IMR-90 (cell line): ENCODE results near the gene P2RY2. TPM values are rescaled to one million over a fixed set of nuclear protein-coding genes. Genes with fewer than 3 reads are reported as not detected.

Experiments
- ATAC-seq: fragments of 200-7000 bp; cut with Tn5 transposase; 2 replicates; pipeline ENCODE4 v1.9.1; 2020; ENCODE audit warnings: low read depth, mild to moderate bottlenecking, moderate library complexity
- BruUV-seq: library from RNA; stranded (reverse); fragments of 400-500 nt; replicated peaks from 2 replicates; lab custom pipeline; 2021; lab: Mats Ljungman, UMichigan
- CTCF ChIA-PET: fragments of 300-600 bp; formaldehyde crosslinking; extraction: SDS; loops from one replicate; lab custom pipeline; 2021; ENCODE audit warnings: antibody characterized with exemption; lab: Yijun Ruan, JAX
- POLR2A ChIA-PET: fragments of 300-600 bp; sonication (Branson Sonifier 250); formaldehyde crosslinking; loops from one replicate; lab custom pipeline; 2022; ENCODE audit warnings: antibody characterized with exemption; ENCODE audit not compliant: unreplicated experiment; lab: Charles Lee
- DNase-seq: peaks from one replicate; pipeline ENCODE4 v3.0.0; 2013
- H2AFZ ChIP-seq: replicated peaks from 2 replicates; pipeline ENCODE3; 2013; ENCODE audit warnings: low read length, mild to moderate bottlenecking; ENCODE audit not compliant: poor library complexity
- H2AK5ac ChIP-seq: 2 replicates; pipeline ENCODE4 v1.6.1; 2013; ENCODE audit warnings: low read depth, low read length, inconsistent platforms
- H2AK9ac ChIP-seq: replicated peaks from 2 replicates; pipeline ENCODE3; 2013; ENCODE audit warnings: mild to moderate bottlenecking, low read depth, low read length, moderate library complexity; ENCODE audit not compliant: poor library complexity
- H2BK120ac ChIP-seq: 2 replicates; pipeline ENCODE4 v1.6.1; 2013; ENCODE audit warnings: low read depth, low read length, inconsistent platforms
- H2BK15ac ChIP-seq: 3 replicates; pipeline ENCODE4 v1.6.1; 2013; ENCODE audit warnings: low read depth, low read length, inconsistent platforms
- H2BK20ac ChIP-seq: 2 replicates; pipeline ENCODE4 v1.6.1; 2013; ENCODE audit warnings: low read depth, mild to moderate bottlenecking, inconsistent platforms, low read length, moderate library complexity
- H2BK5ac ChIP-seq: 2 replicates; pipeline ENCODE4 v1.6.1; 2013; ENCODE audit warnings: mild to moderate bottlenecking, low read depth, low read length, inconsistent platforms; ENCODE audit not compliant: poor library complexity, severe bottlenecking
- H3K14ac ChIP-seq: replicated peaks from 2 replicates; pipeline ENCODE4 v1.6.1; 2013; ENCODE audit warnings: low read depth, low read length, inconsistent platforms
- H3K18ac ChIP-seq: 2 replicates; pipeline ENCODE4 v1.6.1; 2013; ENCODE audit warnings: low read depth, low read length, control low read depth
- H3K23ac ChIP-seq: 2 replicates; pipeline ENCODE4 v1.6.1; 2013; ENCODE audit warnings: low read depth, low read length, inconsistent platforms
- H3K27ac ChIP-seq: 2 replicates; pipeline ENCODE4 v1.5.1; 2013; ENCODE audit warnings: mild to moderate bottlenecking, control low read depth, low read length; ENCODE audit not compliant: insufficient read depth
- H3K27me3 ChIP-seq: 2 replicates; pipeline ENCODE4 v1.6.1; 2013; ENCODE audit warnings: low read length; ENCODE audit not compliant: control insufficient read depth, insufficient read depth
- H3K36me3 ChIP-seq: 2 replicates; pipeline ENCODE4 v1.6.1; 2013; ENCODE audit warnings: low read length, mixed read lengths; ENCODE audit not compliant: control insufficient read depth, insufficient read depth
- H3K4ac ChIP-seq: 2 replicates; pipeline ENCODE4 v1.6.1; 2013; ENCODE audit warnings: low read depth, low read length, inconsistent platforms
- H3K4me1 ChIP-seq: 2 replicates; pipeline ENCODE4 v1.6.1; 2013; ENCODE audit warnings: low read length, mixed read lengths; ENCODE audit not compliant: control insufficient read depth, insufficient read depth
- H3K4me2 ChIP-seq: 2 replicates; pipeline ENCODE4 v1.6.1; 2013; ENCODE audit warnings: low read depth, mild to moderate bottlenecking, control low read depth, low read length, moderate library complexity
- H3K4me3 ChIP-seq: 2 replicates; pipeline ENCODE4 v1.5.1; 2013; ENCODE audit warnings: low read depth, mild to moderate bottlenecking, control low read depth, low read length, moderate library complexity; ENCODE audit not compliant: insufficient read depth
- H3K56ac ChIP-seq: 2 replicates; pipeline ENCODE4 v1.6.1; 2013; ENCODE audit warnings: low read length, inconsistent platforms; ENCODE audit not compliant: insufficient read depth; ENCODE audit errors: extremely low read depth
- H3K79me1 ChIP-seq, 2 experiments: 2 replicates each; pipeline ENCODE4 v1.6.1; 2013; ENCODE audit warnings: low read length in 2 of 2, inconsistent platforms in 1 of 2, low read depth in 1 of 2
- H3K9ac ChIP-seq: 2 replicates; pipeline ENCODE4 v1.6.1; 2013; ENCODE audit warnings: low read depth, low read length, control low read depth
- H3K9me1 ChIP-seq: 2 replicates; pipeline ENCODE4 v1.6.1; 2013; ENCODE audit warnings: low read length, inconsistent platforms; ENCODE audit not compliant: insufficient read depth
- H3K9me3 ChIP-seq: 2 replicates; pipeline ENCODE4 v1.6.1; 2013; ENCODE audit warnings: low read length; ENCODE audit not compliant: control insufficient read depth, insufficient read depth
- H4K20me1 ChIP-seq: 2 replicates; pipeline ENCODE4 v1.6.1; 2013; ENCODE audit warnings: low read length, inconsistent platforms; ENCODE audit not compliant: insufficient read depth
- H4K5ac ChIP-seq: 2 replicates; pipeline ENCODE4 v1.6.1; 2013; ENCODE audit warnings: mild to moderate bottlenecking, low read depth, low read length, control low read depth
- H4K8ac ChIP-seq, 2 experiments: 2 replicates each; pipeline ENCODE4 v1.6.1; 2013; ENCODE audit warnings: low read depth in 2 of 2, low read length in 2 of 2, control low read depth in 1 of 2, inconsistent platforms in 1 of 2
- H4K91ac ChIP-seq: 2 replicates; pipeline ENCODE4 v1.6.1; 2013; ENCODE audit warnings: low read depth, low read length, inconsistent platforms; ENCODE audit not compliant: insufficient read depth
- MXI1 ChIP-seq: IDR thresholded peaks from 2 replicates; pipeline ENCODE4 v1.6.1; 2012; ENCODE audit warnings: low read depth, mild to moderate bottlenecking, low read length, moderate library complexity, borderline replicate concordance
- WGBS, 2 experiments: methylation state at CpG; one replicate each; pipeline versions ENCODE4 v1.1.5 to v1.1.7; 2013; ENCODE audit warnings: missing lambda C conversion rate in 2 of 2; ENCODE audit not compliant: insufficient read length in 1 of 2; ENCODE audit errors: extremely low coverage in 2 of 2; 5-methylcytosine and 5-hydroxymethylcytosine counted together
- dilution Hi-C: fragments of 300-500 bp; cut with HindIII; formaldehyde crosslinking; loops from one replicate; pipeline ENCODE4 v1.14.3; 2018; ENCODE audit warnings: low sequenced_read_pairs; ENCODE audit not compliant: unreplicated experiment
- in situ Hi-C: fragments of 300-500 bp; cut with MboI; formaldehyde crosslinking; loops from 3 replicates; pipeline ENCODE4 v1.14.3; 2019; ENCODE audit warnings: low sequenced_read_pairs, inconsistent platforms, mixed read lengths
- intact Hi-C: fragments of 100-400 bp; cut with micrococcal nuclease; formaldehyde crosslinking; loops from 2 replicates; pipeline ENCODE4 v1.10.0; 2022
- polyA plus RNA-seq, 3 experiments: library from polyadenylated mRNA; depleted of rRNA; stranded (reverse); fragments of >200 nt; gene quantifications; 2 replicates each; pipeline ENCODE4 v1.2.3, GENCODE V29; 2012; ENCODE audit warnings: low replicate concordance in 1 of 3
- total RNA-seq: library from RNA; depleted of rRNA; stranded (reverse); fragments of >200 nt; gene quantifications from 2 replicates; pipeline ENCODE4 v1.2.3, GENCODE V29; 2012

P2RY2 gene
- total and polyA plus RNA-seq, 2 of the 4 experiments (the other 2 are of a cell fraction): not detected

GRCh38 chr11:73274722-73275380 is 56.8 kb downstream of the P2RY2 start:
- Histone ChIP-seq H2AK9ac (no peak overlapping the region), H4K8ac (no peak overlapping the region), H2AK5ac (no peak overlapping the region), H3K36me3 (no peaks in the 10 kb centered on the region), H2AFZ (no peak overlapping the region), H3K9me3 (no peaks in the 10 kb centered on the region), H3K27me3 (peaks cover 26% of the 10 kb centered on the region), H3K9ac (no peak overlapping the region), H4K5ac (no peak overlapping the region), H3K4ac (no peak overlapping the region), H3K4me3 (no peak overlapping the region), H3K56ac (no peak overlapping the region), H2BK5ac (no peak overlapping the region), H3K27ac (no peak overlapping the region), H2BK120ac (no peak overlapping the region), H4K20me1 (no peaks in the 10 kb centered on the region), H3K4me1 (no peaks in the 10 kb centered on the region), H2BK15ac (no peak overlapping the region), H3K14ac (no peak overlapping the region), H2BK20ac (no peak overlapping the region), H3K4me2 (no peak overlapping the region), H3K23ac (no peak overlapping the region; the same call in 1 of the 2 replicates), H3K9me1 (no peaks in the 10 kb centered on the region), H3K18ac (no peak overlapping the region), H4K91ac (no peak overlapping the region), H3K79me1 (no peaks in the 10 kb centered on the region)
- no TSS peak for BruUV-seq
- in situ Hi-C loops (no loop called here), dilution Hi-C loops (no loop called here), intact Hi-C loops (no loop called here)
- ATAC-seq (no peak), DNase-seq (no peak)
- POLR2A ChIA-PET: no interaction called here
- WGBS, 2 experiments: 83% methylated on average over 6 of the region's 11 CpGs; no CpG with 5 or more reads in 1 of the 2 experiments
- TF ChIP-seq MXI1: no peak
- CTCF ChIA-PET: interaction anchor here (0.9 to 1.4 kb wide), 2 partner anchors 15 to 20 kb away, joined by 3 read pairs; no protein-coding TSS in a partner anchor
